Activated CD8-positive, alpha-beta memory T cell treated with anti-CD3 and anti-CD28 coated beads, Interleukin-2, amount 50 U/mL, for 24 hours (primary cell): Measurements from ENCODE around the gene SYNE1.
"Not testable (repeated sequence)": the region's sequence is repeated elsewhere in the genome, so short reads cannot be mapped to it uniquely, and the experiment has no call there.

Experiments used
- DNase-seq: peaks from one replicate; pipeline ENCODE4 v3.0.0-alpha.2; 2020; ENCODE audit errors: extremely low read depth

Gene SYNE1

DNA sequence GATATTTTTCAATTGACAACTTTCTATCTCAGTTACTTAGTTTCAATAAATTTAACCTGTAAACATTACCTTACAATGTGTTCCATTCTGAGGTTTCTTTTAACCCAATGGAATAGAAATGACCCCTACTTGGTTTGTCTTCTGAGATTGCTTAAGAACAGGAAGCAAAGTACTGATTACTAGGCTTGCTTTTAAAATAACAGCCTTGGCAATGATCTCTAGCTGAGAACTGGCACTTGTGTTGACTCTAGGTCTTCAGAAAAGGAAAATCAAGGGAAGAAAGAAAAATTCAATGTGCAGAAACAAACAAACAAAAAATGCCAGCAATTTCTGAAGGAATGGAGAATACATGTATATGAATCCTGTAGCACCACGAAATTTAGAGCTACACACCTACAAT, 66.1 kb downstream of the SYNE1 start:
- DNase-seq = no peak

DNA sequence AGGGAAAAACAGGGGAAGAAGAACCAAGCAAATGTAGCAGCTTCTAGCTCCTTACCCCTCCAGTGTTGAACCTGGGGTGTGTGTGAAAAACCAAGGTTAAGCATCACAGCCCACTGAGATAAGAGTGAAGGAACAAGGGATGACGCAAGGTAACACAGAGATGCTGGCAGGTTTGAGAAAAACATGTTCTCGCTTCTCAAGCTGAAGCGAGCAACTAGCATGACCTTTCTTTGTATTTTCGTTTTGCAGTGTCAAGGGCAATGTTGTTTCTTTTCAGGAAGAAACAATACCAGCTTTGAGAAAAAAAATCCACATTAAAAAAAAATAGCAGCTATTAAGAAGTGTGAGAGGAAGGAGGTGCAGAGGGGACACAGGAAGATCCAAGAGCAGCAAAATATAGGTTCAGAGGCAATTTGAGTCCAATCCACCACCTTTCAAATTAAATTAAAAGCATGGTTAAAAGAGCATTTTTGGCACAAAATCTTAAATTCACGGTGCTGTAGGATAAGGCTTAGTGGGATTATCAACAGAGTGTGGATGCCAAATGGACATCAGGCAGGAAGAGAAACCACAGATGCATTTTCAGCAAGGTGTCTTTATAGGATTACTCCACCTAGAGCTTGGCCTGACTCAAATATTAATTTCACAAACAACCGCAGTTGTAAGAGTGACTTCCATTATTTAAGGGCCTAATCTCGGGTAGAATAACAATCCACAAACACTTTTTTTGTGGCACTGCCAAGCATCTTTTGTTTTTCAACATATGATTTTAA, 70.9 kb downstream of the SYNE1 start:
- no peak for DNase-seq

DNA sequence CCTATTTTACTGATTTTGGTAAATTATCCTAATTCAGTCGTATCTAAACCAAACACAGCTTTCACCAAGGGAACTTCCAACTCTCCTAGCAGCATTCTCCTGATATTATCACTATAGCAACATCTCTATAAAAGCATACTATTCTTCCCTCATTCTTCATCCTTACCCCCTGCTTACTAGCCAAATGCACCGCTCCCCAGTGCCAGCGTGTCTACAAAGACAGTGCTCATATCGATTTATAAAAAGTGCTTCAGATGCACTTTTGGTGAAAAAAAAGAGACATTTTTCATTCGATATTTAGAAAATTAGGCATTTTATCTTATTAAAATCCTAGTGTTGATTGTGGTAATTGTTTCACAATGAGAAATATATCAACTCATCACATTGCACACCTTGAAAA, 74.0 kb downstream of the SYNE1 start:
- no peak for DNase-seq

GRCh38 chr6:152558798-152559197, 78.4 kb downstream of the SYNE1 start:
- DNase-seq = not testable (repeated sequence)

- no peak for DNase-seq
Measured at GRCh38 chr6:152557502-152557901, 79.7 kb downstream of the SYNE1 start.

GRCh38 chr6:152554851-152555250, 82.3 kb downstream of the SYNE1 start:
- DNase-seq = no peak

- DNase-seq = no peak
Measured at GRCh38 chr6:152552616-152553209, 84.4 kb downstream of the SYNE1 start.

GRCh38 chr6:152543519-152543918, 93.6 kb downstream of the SYNE1 start:
- no peak for DNase-seq

DNA sequence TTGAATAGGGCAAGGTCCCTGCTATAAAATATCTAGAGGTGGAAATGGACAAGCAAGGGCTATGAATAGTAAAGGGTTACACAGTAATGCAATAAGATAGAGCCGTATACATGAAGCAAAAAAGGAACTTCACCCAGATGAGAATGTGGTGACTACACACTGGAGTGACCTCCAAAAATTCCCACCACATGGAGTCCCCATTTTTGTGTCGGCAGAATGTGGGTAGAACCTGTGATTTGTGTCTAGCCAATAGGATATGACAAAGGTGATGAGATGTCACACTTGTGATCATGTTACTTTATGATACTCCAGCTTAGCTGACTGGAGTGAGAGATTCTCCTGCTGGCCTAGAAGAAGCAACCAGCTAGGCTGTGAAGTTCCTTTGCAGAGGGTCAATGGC, 96.8 kb downstream of the SYNE1 start:
- DNase-seq = no peak

- no peak for DNase-seq
Measured at GRCh38 chr6:152534541-152534940, 102.6 kb downstream of the SYNE1 start.

GRCh38 chr6:152532556-152533422, 104.4 kb downstream of the SYNE1 start:
- no peak for DNase-seq

DNA sequence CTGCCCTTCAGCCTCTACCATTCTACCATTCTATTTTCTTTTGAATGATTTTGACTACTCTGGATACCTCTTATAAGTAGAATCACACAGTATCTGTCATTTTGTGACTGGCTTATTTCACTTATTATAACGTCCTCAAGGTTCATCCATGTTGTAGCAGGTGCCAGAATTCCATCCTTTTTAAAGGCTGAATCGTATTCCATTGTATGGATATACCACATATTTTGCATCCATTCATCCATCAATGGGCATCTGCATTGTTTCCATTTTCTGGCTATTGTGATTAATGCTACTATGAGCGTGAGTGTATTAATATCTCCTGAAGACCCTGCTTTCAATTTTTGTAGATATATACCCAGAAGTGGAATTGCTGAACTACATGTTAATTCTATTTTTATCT, 105.5 kb downstream of the SYNE1 start:
- no peak for DNase-seq

DNA sequence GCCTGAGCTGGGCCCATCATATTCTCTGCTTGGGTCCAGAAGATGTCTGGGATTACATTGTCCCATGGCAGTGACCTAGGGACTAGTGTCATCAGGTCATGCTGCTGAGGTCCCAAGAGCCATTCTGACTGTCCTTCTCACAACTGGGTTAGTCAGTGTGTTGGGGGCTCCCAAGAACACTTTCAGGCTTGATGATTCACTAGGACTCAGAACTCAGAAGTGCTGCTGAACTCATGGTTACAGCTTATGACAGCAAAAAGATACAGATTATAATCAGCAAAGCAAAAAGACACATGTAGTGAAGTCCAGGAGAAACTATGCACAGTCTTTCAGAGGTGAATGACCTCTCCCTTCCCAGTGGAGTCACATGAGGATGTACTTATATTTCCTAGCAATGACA, 107.8 kb downstream of the SYNE1 start:
- no peak for DNase-seq

GRCh38 chr6:152514120-152514519, 123.0 kb downstream of the SYNE1 start:
- DNase-seq = not testable (repeated sequence)

DNA sequence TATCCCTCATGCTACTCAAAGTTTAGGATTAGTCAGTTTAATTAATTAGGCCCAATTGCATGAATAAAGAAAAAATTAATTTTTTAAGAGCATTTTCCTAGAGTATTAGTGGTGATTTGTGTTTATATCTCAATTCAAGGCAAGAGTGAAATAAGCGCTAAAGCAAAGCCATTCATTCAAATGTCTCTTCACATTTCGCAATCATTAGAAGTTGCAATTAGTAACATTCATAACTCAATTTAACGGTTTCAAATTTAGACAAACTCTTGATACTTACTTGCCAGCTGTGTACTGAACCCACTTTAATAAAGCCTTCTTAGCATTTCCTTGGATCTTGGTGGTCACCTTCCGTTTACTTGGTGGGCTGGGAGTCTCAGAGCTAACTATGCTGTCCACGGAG, 127.2 kb downstream of the SYNE1 start:
- no peak for DNase-seq

DNA sequence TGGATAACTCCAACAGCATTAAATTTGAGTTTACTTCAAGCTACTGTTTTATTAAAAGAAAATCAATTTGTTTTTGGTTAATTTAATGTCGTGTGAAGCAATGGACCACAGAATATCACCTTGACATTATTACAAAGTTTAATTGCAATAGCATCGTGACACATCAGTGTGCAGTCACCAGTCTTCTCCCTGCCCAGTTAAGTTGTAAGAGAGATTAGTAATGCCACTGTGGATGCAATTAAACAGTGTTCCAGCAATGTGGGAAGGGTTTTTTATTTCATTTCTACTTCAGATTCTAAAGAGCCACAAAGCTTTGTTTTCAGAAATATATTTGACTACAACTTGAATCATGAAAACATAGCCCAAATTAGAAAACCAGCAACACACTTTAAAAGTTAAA, 128.7 kb downstream of the SYNE1 start:
- no peak for DNase-seq

- DNase-seq = no peak
Measured at GRCh38 chr6:152503546-152503945, 133.6 kb downstream of the SYNE1 start.

- DNase-seq = no peak
Measured at GRCh38 chr6:152502421-152503188, 134.6 kb downstream of the SYNE1 start.

GRCh38 chr6:152499931-152500330, 137.2 kb downstream of the SYNE1 start:
- DNase-seq = no peak

DNA sequence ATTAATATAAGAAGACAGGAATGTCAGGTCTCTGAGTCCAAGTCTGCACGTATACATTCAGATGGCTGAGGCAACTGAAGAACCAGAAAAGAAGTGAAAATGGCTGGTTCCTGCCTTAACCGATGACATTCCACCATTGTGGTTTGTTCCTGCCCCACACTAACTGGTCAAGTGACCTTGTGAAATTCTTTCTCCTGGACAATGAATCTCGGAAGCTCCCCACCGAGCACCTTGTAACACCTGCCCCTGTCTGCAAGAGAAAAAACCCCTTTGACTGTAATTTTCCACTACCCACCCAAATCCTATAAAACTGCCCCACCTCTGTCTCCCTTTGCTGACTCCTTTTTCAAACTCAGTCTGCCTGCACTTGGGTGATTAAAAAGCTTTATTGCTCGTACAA, 140.4 kb downstream of the SYNE1 start:
- no peak for DNase-seq

GRCh38 chr6:152495456-152495855, 141.7 kb downstream of the SYNE1 start:
- DNase-seq = not testable (repeated sequence)

- DNase-seq = not testable (repeated sequence)
Measured at GRCh38 chr6:152492281-152492680, 144.9 kb downstream of the SYNE1 start.
